Breast epithelium (tissue), 3 donors: Measurements from ENCODE around the gene CDK19.

Experiments
- POLR2A ChIP-seq: fragments of 450-650 bp; IDR thresholded peaks from one replicate; pipeline ENCODE4 v1.6.1; 2016; ENCODE audit warnings: antibody characterized with exemption, mild to moderate bottlenecking, moderate library complexity
- POLR2AphosphoS5 ChIP-seq, 3 donors: sonication (generic); formaldehyde crosslinking; IDR thresholded peaks; one replicate each; pipeline ENCODE4 v1.6.1; 2017; ENCODE audit warnings: antibody characterized with exemption in 3 of 3
- TF ChIP-seq, protein P1 (sequence below), 3 donors: fragments of 450-650 bp; IDR thresholded peaks; one replicate each; pipeline ENCODE4 v1.5.1; 2016 to 2017; ENCODE audit warnings: antibody characterized with exemption in 3 of 3, mild to moderate bottlenecking in 3 of 3, moderate library complexity in 3 of 3

DNA sequence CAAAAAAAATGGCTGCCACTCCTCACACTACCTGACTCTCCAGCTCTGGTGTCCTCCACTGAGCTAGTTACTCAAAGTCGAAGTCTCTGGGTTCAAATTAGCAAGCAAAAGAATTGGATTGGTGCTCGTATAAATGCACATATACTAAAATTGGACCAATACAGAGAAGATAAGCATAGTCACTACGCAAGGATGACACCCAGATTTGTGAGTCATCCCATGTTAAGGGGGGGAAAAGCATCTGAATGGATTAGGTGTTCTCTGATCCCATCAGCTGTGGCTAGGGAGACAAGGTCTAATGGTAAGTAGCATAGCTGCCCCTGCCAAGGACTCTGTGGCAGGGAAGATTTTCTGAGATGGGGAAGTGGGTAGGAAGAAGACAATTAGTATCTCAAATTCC lies 41.0 kb upstream of the CDK19 start:
- TF ChIP-seq, protein P1, sequence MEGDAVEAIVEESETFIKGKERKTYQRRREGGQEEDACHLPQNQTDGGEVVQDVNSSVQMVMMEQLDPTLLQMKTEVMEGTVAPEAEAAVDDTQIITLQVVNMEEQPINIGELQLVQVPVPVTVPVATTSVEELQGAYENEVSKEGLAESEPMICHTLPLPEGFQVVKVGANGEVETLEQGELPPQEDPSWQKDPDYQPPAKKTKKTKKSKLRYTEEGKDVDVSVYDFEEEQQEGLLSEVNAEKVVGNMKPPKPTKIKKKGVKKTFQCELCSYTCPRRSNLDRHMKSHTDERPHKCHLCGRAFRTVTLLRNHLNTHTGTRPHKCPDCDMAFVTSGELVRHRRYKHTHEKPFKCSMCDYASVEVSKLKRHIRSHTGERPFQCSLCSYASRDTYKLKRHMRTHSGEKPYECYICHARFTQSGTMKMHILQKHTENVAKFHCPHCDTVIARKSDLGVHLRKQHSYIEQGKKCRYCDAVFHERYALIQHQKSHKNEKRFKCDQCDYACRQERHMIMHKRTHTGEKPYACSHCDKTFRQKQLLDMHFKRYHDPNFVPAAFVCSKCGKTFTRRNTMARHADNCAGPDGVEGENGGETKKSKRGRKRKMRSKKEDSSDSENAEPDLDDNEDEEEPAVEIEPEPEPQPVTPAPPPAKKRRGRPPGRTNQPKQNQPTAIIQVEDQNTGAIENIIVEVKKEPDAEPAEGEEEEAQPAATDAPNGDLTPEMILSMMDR (IDR thresholded peaks at IDR 0.05) = no peak
- TF ChIP-seq POLR2A (no peak), POLR2AphosphoS5 (IDR thresholded peaks at IDR 0.05) (no peak)
